Stimulated activated CD8-positive, alpha-beta memory T cell treated with anti-CD3 and anti-CD28 coated beads, Interleukin-15, amount 100 ng/mL, for 48 hours (primary cell): ENCODE measurements around the gene FNDC11.
"Not testable (repeated sequence)": the region's sequence is repeated elsewhere in the genome, so short reads cannot be mapped to it uniquely, and the experiment has no call there.

ENCODE experiments used
- DNase-seq, 2 donors: peaks; one replicate each; pipeline ENCODE4 v3.0.0-alpha.2; 2020; ENCODE audit warnings: low read depth in 2 of 2

FNDC11 gene

GRCh38 chr20:63566395-63567135 is 12.6 kb downstream of the FNDC11 start:
- DNase-seq: no peak

GRCh38 chr20:63567136-63567385 is 13.1 kb downstream of the FNDC11 start:
- no peak for DNase-seq

GRCh38 chr20:63567386-63568169 is 13.6 kb downstream of the FNDC11 start:
- DNase-seq: peak; percentile 36 to 38

GRCh38 chr20:63568170-63568981 is 14.4 kb downstream of the FNDC11 start:
- no peak for DNase-seq

GRCh38 chr20:63568986-63569949 is 15.3 kb downstream of the FNDC11 start:
- no peak for DNase-seq

- DNase-seq: no peak
These were observed 16.5 kb downstream of the FNDC11 start for GRCh38 chr20:63570281-63571086.

- not testable (repeated sequence) for DNase-seq
These were observed 17.1 kb downstream of the FNDC11 start for GRCh38 chr20:63571087-63571478.

GRCh38 chr20:63572071-63572787 is 18.3 kb downstream of the FNDC11 start:
- no peak for DNase-seq

GRCh38 chr20:63572788-63573646 is 19.1 kb downstream of the FNDC11 start:
- DNase-seq: no peak

- no peak for DNase-seq
These were observed 19.7 kb downstream of the FNDC11 start for GRCh38 chr20:63573647-63574131.

GRCh38 chr20:63574156-63574828 is 20.3 kb downstream of the FNDC11 start, which contains the start of gene HELZ2:
Gene HELZ2, minus strand, starts transcription at chr20:63574239. Its CDS starts 1,854 bp downstream, at chr20:63572385.
- DNase-seq: no peak

- DNase-seq: no peak
These were observed 21.1 kb downstream of the FNDC11 start for GRCh38 chr20:63574829-63575743.

- DNase-seq: no peak
These were observed 22.4 kb downstream of the FNDC11 start for GRCh38 chr20:63576311-63576710.

GRCh38 chr20:63577317-63577894 is 23.4 kb downstream of the FNDC11 start:
- DNase-seq: no peak

GRCh38 chr20:63578224-63579016 is 24.5 kb downstream of the FNDC11 start:
- DNase-seq: no peak
